HEK293 (cell line): ENCODE data around the gene CENPH.

Experiments used
- CTCF ChIA-PET: fragments of 350-600 bp; formaldehyde crosslinking; extraction: SDS; loops from one replicate; lab custom pipeline; 2021; ENCODE audit warnings: antibody characterized with exemption; lab: Yijun Ruan, JAX
- POLR2A ChIA-PET: fragments of 300-600 bp; formaldehyde crosslinking; extraction: SDS; loops from one replicate; lab custom pipeline; 2020; ENCODE audit warnings: antibody characterized with exemption, inconsistent platforms; lab: Yijun Ruan, JAX
- H3K27ac ChIP-seq: fragments of 200-500 bp; sonication (Bioruptor generic); 2 replicates; pipeline ENCODE4 v1.5.1; 2014; ENCODE audit warnings: low read depth, low read length, control low read depth, inconsistent platforms; ENCODE audit errors: extremely low read depth
- H3K36me3 ChIP-seq, 2 experiments: fragments of 200-500 bp in 1 of 2; sonication (Bioruptor generic) in 1 of 2; 1 replicate in 1 of 2; 2 replicates in 1 of 2; pipeline ENCODE4 v1.5.1; 2014 to 2017; ENCODE audit warnings: inconsistent platforms in 2 of 2, low read length in 2 of 2; ENCODE audit not compliant: control insufficient read depth in 2 of 2, insufficient read depth in 1 of 2
- H3K4me1 ChIP-seq: fragments of 200-500 bp; sonication (Bioruptor generic); 2 replicates; pipeline ENCODE4 v1.5.1; 2014; ENCODE audit warnings: mild to moderate bottlenecking, low read length, inconsistent platforms; ENCODE audit not compliant: control insufficient read depth, insufficient read depth
- H3K4me3 ChIP-seq: 2 replicates; pipeline ENCODE4 v1.5.1; 2011; ENCODE audit warnings: low read depth, mild to moderate bottlenecking, control low read depth, low read length, moderate library complexity
- H3K9me3 ChIP-seq: fragments of 200-500 bp; sonication (Bioruptor generic); 2 replicates; pipeline ENCODE4 v1.5.1; 2014; ENCODE audit warnings: low read depth, low read length, inconsistent platforms; ENCODE audit not compliant: control insufficient read depth, insufficient read depth
- GLI2 ChIP-seq: fragments of 450-650 bp; formaldehyde crosslinking; IDR thresholded peaks from 2 replicates; pipeline ENCODE4; 2017; ENCODE audit warnings: missing biosample characterization, missing genetic modification characterization, low read depth, borderline replicate concordance
- GLIS1 ChIP-seq: fragments of 450-650 bp; formaldehyde crosslinking; IDR thresholded peaks from 2 replicates; pipeline ENCODE4 v1.5.1; 2016; ENCODE audit warnings: missing biosample characterization, missing genetic modification characterization
- GLIS2 ChIP-seq: fragments of 450-650 bp; formaldehyde crosslinking; IDR thresholded peaks from 2 replicates; pipeline ENCODE4 v1.5.1; 2016; ENCODE audit warnings: missing biosample characterization, missing genetic modification characterization
- PRDM1 ChIP-seq: fragments of 450-650 bp; formaldehyde crosslinking; IDR thresholded peaks from 2 replicates; pipeline ENCODE4; 2016; ENCODE audit warnings: missing biosample characterization, missing genetic modification characterization
- SP2 ChIP-seq: fragments of 450-650 bp; formaldehyde crosslinking; IDR thresholded peaks from 2 replicates; pipeline ENCODE4 v1.5.1; 2016; ENCODE audit warnings: missing biosample characterization, missing genetic modification characterization
- SP3 ChIP-seq: fragments of 450-650 bp; formaldehyde crosslinking; IDR thresholded peaks from 2 replicates; pipeline ENCODE4 v1.5.1; 2016; ENCODE audit warnings: missing biosample characterization, missing genetic modification characterization
- TRIM28 ChIP-seq: IDR thresholded peaks from 2 replicates; pipeline ENCODE4 v1.6.1; 2011; ENCODE audit warnings: low read length, control low read depth, borderline replicate concordance
- WT1 ChIP-seq: fragments of 450-650 bp; formaldehyde crosslinking; IDR thresholded peaks from 2 replicates; pipeline ENCODE4 v1.5.1; 2016; ENCODE audit warnings: missing biosample characterization, missing genetic modification characterization
- ZNF211 ChIP-seq: fragments of 450-650 bp; formaldehyde crosslinking; IDR thresholded peaks from 2 replicates; pipeline ENCODE4 v1.5.1; 2016; ENCODE audit warnings: low read depth, missing biosample characterization, missing genetic modification characterization
- ZNF214 ChIP-seq: fragments of 450-650 bp; formaldehyde crosslinking; IDR thresholded peaks from 2 replicates; pipeline ENCODE4 v1.5.1; 2017; ENCODE audit warnings: missing biosample characterization, mild to moderate bottlenecking, missing genetic modification characterization, borderline replicate concordance
- ZNF221 ChIP-seq: fragments of 450-650 bp; formaldehyde crosslinking; IDR thresholded peaks from 2 replicates; pipeline ENCODE4 v1.5.1; 2017; ENCODE audit warnings: missing biosample characterization, missing genetic modification characterization, borderline replicate concordance
- ZNF274 ChIP-seq, 2 experiments: fragments of 200-500 bp in 1 of 2; fragments of 450-650 bp in 1 of 2; sonication (Bioruptor generic) in 1 of 2; formaldehyde crosslinking in 1 of 2; IDR thresholded peaks; 2 replicates each; pipeline versions ENCODE4 v1.5.1 to v1.6.1; 2014 to 2016; ENCODE audit warnings: borderline replicate concordance in 1 of 2, inconsistent platforms in 1 of 2, low read length in 1 of 2, missing biosample characterization in 1 of 2, missing genetic modification characterization in 1 of 2
- ZNF341 ChIP-seq: fragments of 450-650 bp; formaldehyde crosslinking; IDR thresholded peaks from 2 replicates; pipeline ENCODE4; 2016; ENCODE audit warnings: low read depth, missing biosample characterization, missing genetic modification characterization
- ZNF501 ChIP-seq: fragments of 450-650 bp; formaldehyde crosslinking; IDR thresholded peaks from 2 replicates; pipeline ENCODE4 v1.5.1; 2016; ENCODE audit warnings: missing biosample characterization, missing genetic modification characterization
- ZNF560 ChIP-seq: fragments of 450-650 bp; formaldehyde crosslinking; IDR thresholded peaks from 2 replicates; pipeline ENCODE4 v1.5.1; 2017; ENCODE audit warnings: missing biosample characterization, missing genetic modification characterization, borderline replicate concordance
- ZNF626 ChIP-seq: fragments of 450-650 bp; sonication (Bioruptor Pico); formaldehyde crosslinking; IDR thresholded peaks from 2 replicates; pipeline ENCODE4 v1.5.1; 2018; ENCODE audit warnings: missing biosample characterization, missing genetic modification characterization, inconsistent platforms
- ZNF654 ChIP-seq: fragments of 450-650 bp; formaldehyde crosslinking; IDR thresholded peaks from 2 replicates; pipeline ENCODE4 v1.5.1; 2016; ENCODE audit warnings: low read depth, missing biosample characterization, missing genetic modification characterization
- ZNF660 ChIP-seq: fragments of 450-650 bp; IDR thresholded peaks from 2 replicates; pipeline ENCODE4 v1.5.1; 2018; ENCODE audit warnings: missing biosample characterization, mild to moderate bottlenecking, missing genetic modification characterization
- ZNF707 ChIP-seq: fragments of 450-650 bp; formaldehyde crosslinking; IDR thresholded peaks from 2 replicates; pipeline ENCODE4 v1.5.1; 2016; ENCODE audit warnings: missing biosample characterization, missing genetic modification characterization
- ZNF768 ChIP-seq: fragments of 450-650 bp; formaldehyde crosslinking; IDR thresholded peaks from 2 replicates; pipeline ENCODE4 v1.5.1; 2018; ENCODE audit warnings: missing biosample characterization, mild to moderate bottlenecking, missing genetic modification characterization
- TF ChIP-seq, protein P1 (sequence below): fragments of 450-650 bp; formaldehyde crosslinking; IDR thresholded peaks from 2 replicates; pipeline ENCODE4 v1.5.1; 2016; ENCODE audit warnings: missing biosample characterization, missing genetic modification characterization
- TF ChIP-seq, protein P2 (sequence below): fragments of 450-650 bp; formaldehyde crosslinking; IDR thresholded peaks from 2 replicates; pipeline ENCODE4 v1.5.1; 2016; ENCODE audit warnings: missing biosample characterization, missing genetic modification characterization
- TF ChIP-seq, protein P3 (sequence below): fragments of 450-650 bp; formaldehyde crosslinking; IDR thresholded peaks from 2 replicates; pipeline ENCODE4 v1.5.1; 2016; ENCODE audit warnings: missing biosample characterization, missing genetic modification characterization
- TF ChIP-seq, protein P4 (sequence below): sonication (generic); formaldehyde crosslinking; IDR thresholded peaks from 2 replicates; pipeline ENCODE4 v1.8.1; 2022; ENCODE audit warnings: mild to moderate bottlenecking, moderate library complexity, missing genetic modification reagents
- TF ChIP-seq, protein P5 (sequence below): fragments of 450-650 bp; formaldehyde crosslinking; IDR thresholded peaks from 2 replicates; pipeline ENCODE4 v1.5.1; 2016; ENCODE audit warnings: missing biosample characterization, missing genetic modification characterization

Gene CENPH

DNA sequence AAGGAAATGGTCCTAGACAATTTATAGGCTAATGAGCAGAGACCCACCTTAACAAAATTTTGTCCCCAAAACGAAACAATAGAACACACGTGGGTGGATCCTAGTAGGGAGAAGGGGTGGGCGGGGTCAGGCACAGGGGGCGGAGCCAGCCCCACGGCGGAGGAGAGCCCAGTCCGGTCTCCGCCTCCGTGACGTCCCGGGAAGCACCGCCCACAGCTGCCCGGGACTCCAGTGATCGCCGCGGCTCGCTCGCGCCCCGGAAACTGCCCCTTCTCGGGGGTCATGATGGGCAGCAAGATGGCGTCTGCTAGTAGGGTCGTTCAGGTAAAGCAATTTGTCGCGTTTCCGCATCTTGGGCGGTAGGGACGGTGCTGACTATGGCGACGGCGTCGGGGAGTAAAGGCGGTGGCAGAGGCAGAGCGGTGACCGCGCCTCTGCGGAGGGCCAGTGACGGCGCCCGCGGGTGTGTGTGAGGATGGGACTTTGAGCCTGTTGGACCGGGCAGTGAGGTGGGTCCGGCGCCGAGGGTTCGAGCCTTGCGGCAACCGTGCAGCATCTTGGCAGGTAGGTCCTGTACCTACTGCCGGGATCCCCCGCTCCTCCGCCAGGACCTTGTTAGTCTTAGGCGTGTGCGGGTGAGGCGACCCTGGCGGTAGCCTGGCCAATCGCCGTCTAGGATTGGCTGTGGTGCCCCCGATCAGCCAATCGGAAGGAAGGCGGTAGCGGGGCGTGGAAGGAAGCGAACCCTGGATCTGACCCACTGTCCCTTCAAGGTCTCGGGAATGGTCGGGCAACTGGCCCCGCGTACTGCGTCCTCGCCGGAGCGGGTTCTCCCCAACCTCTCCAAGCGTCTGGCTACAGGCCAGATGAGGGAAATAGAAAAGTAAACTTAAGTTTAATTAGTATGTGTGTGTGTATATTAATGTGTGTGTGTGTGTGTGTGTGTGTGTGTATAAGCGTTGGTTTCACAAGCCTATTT is 28.5 kb downstream of the CENPH start:
- H3K36me3 ChIP-seq = peaks cover 0 to 13% of the 10 kb centered on the region in 2 experiments; a peak in 2 of 3 replicates
- H3K9me3 ChIP-seq = no peaks in the 10 kb centered on the region
- peak overlapping the region; percentile 86 for H3K27ac ChIP-seq
- ChIA-PET POLR2A (interaction anchor here (1.8 to 2.2 kb wide), 2 partner anchors 17 to 28 kb away, joined by 7 to 11 read pairs; partner anchors contain the start of genes CDK7 and CENPH), CTCF (interaction anchor here (0.6 kb wide), 1 partner anchor 1743 kb away, joined by 4 read pairs; no protein-coding TSS in a partner anchor)
- H3K4me3 ChIP-seq = peak overlapping the region; percentile 94
- H3K4me1 ChIP-seq = no peaks in the 10 kb centered on the region
- TF ChIP-seq WT1 (peak; percentile 43), ZNF768 (tag by site-specific recombination) (no peak), ZNF660 (tag by site-specific recombination) (peak; percentile 21; the same call in 1 of the 2 replicates), SP2 (peak; percentile 88), ZNF501 (tag by site-specific recombination) (peak; percentile 94), ZNF560 (tag by site-specific recombination) (no peak), ZNF626 (tag by site-specific recombination) (no peak), ZNF214 (tag by site-specific recombination) (no peak), ZNF221 (tag by site-specific recombination) (no peak), SP3 (tag by site-specific recombination) (peak; percentile 87), ZNF654 (tag by site-specific recombination) (no peak), ZNF341 (peak; percentile 32; the same call in 1 of the 2 replicates), GLI2 (tag by site-specific recombination) (no peak), PRDM1 (no peak), TRIM28 (no peak), GLIS1 (tag by site-specific recombination) (peak; percentile 46; the same call in 1 of the 2 replicates), ZNF211 (no peak), GLIS2 (peak; percentile 74), ZNF707 (tag by site-specific recombination) (no peak), ZNF274 (IDR thresholded peaks at IDR 0.05; ENCODE audit: low read length) (no peak), ZNF274 (tag by site-specific recombination; IDR thresholded peaks at IDR 0.05; ENCODE audit: borderline replicate concordance) (no peak)
- TF ChIP-seq, protein P1, sequence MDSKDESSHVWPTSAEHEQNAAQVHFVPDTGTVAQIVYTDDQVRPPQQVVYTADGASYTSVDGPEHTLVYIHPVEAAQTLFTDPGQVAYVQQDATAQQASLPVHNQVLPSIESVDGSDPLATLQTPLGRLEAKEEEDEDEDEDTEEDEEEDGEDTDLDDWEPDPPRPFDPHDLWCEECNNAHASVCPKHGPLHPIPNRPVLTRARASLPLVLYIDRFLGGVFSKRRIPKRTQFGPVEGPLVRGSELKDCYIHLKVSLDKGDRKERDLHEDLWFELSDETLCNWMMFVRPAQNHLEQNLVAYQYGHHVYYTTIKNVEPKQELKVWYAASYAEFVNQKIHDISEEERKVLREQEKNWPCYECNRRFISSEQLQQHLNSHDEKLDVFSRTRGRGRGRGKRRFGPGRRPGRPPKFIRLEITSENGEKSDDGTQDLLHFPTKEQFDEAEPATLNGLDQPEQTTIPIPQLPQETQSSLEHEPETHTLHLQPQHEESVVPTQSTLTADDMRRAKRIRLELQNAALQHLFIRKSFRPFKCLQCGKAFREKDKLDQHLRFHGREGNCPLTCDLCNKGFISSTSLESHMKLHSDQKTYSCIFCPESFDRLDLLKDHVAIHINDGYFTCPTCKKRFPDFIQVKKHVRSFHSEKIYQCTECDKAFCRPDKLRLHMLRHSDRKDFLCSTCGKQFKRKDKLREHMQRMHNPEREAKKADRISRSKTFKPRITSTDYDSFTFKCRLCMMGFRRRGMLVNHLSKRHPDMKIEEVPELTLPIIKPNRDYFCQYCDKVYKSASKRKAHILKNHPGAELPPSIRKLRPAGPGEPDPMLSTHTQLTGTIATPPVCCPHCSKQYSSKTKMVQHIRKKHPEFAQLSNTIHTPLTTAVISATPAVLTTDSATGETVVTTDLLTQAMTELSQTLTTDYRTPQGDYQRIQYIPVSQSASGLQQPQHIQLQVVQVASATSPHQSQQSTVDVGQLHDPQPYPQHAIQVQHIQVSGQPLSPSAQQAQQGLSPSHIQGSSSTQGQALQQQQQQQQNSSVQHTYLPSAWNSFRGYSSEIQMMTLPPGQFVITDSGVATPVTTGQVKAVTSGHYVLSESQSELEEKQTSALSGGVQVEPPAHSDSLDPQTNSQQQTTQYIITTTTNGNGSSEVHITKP (tag by site-specific recombination) = peak; percentile 64
- TF ChIP-seq, protein P2, sequence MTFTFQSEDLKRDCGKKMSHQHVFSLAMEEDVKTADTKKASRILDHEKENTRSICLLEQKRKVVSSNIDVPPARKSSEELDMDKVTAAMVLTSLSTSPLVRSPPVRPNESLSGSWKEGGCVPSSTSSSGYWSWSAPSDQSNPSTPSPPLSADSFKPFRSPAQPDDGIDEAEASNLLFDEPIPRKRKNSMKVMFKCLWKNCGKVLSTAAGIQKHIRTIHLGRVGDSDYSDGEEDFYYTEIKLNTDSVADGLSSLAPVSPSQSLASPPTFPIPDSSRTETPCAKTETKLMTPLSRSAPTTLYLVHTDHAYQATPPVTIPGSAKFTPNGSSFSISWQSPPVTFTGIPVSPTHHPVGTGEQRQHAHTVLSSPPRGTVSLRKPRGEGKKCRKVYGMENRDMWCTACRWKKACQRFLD (tag by site-specific recombination) = no peak
- TF ChIP-seq, protein P3, sequence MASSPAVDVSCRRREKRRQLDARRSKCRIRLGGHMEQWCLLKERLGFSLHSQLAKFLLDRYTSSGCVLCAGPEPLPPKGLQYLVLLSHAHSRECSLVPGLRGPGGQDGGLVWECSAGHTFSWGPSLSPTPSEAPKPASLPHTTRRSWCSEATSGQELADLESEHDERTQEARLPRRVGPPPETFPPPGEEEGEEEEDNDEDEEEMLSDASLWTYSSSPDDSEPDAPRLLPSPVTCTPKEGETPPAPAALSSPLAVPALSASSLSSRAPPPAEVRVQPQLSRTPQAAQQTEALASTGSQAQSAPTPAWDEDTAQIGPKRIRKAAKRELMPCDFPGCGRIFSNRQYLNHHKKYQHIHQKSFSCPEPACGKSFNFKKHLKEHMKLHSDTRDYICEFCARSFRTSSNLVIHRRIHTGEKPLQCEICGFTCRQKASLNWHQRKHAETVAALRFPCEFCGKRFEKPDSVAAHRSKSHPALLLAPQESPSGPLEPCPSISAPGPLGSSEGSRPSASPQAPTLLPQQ = no peak; the same call in none of the 2 replicates
- TF ChIP-seq, protein P4, sequence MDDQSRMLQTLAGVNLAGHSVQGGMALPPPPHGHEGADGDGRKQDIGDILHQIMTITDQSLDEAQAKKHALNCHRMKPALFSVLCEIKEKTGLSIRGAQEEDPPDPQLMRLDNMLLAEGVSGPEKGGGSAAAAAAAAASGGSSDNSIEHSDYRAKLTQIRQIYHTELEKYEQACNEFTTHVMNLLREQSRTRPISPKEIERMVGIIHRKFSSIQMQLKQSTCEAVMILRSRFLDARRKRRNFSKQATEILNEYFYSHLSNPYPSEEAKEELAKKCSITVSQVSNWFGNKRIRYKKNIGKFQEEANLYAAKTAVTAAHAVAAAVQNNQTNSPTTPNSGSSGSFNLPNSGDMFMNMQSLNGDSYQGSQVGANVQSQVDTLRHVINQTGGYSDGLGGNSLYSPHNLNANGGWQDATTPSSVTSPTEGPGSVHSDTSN (CRISPR knock-in tag) = no peak
- TF ChIP-seq, protein P5, sequence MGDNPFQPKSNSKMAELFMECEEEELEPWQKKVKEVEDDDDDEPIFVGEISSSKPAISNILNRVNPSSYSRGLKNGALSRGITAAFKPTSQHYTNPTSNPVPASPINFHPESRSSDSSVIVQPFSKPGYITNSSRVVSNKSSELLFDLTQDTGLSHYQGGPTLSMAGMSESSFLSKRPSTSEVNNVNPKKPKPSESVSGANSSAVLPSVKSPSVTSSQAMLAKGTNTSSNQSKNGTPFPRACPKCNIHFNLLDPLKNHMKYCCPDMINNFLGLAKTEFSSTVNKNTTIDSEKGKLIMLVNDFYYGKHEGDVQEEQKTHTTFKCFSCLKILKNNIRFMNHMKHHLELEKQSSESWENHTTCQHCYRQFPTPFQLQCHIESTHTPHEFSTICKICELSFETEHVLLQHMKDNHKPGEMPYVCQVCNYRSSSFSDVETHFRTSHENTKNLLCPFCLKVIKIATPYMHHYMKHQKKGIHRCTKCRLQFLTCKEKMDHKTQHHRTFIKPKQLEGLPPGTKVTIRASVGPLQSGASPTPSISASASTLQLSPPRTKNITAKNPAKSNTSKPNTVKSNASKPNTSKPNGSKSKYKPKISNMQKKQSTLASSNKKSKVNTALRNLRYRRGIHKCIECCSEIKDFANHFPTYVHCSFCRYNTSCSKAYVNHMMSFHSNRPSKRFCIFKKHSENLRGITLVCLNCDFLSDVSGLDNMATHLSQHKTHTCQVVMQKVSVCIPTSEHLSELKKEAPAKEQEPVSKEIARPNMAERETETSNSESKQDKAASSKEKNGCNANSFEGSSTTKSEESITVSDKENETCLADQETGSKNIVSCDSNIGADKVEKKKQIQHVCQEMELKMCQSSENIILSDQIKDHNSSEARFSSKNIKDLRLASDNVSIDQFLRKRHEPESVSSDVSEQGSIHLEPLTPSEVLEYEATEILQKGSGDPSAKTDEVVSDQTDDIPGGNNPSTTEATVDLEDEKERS (tag by site-specific recombination) = no peak
